HG03571 (cell line): Measurements from ENCODE around the gene CYP1A2.
"Not testable (repeated sequence)": the region's sequence is repeated elsewhere in the genome, so short reads cannot be mapped to it uniquely, and the experiment has no call there.

Experiments used
- ATAC-seq: cut with Tn5 transposase; IDR thresholded peaks from one replicate; pipeline ENCODE4 v1.9.1; 2021; ENCODE audit not compliant: unreplicated experiment

The CYP1A2 gene

GRCh38 chr15:74776821-74777768 lies 28.4 kb downstream of the CYP1A2 start:
- peak; percentile 40 for ATAC-seq

GRCh38 chr15:74777769-74778598 lies 29.3 kb downstream of the CYP1A2 start:
- ATAC-seq, result no peak

DNA sequence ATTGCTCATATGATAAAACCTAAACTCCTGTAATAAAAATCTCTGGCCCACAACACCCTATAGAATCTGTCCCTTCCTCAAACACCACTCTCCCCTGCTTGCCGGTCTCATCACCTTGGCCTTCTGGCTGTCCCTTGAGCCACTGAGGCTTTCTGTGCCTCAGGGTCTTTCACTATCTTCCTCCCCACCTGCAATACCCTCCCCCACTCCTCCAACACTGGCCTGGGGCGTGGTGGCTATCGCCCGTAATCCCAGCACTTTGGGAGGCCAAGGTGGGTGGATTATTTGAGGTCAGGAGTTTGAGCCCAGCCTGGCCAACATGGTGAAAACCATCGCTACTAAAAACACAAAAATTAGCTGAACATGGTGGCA lies 29.9 kb downstream of the CYP1A2 start:
- no peak for ATAC-seq

GRCh38 chr15:74779162-74779648 lies 30.6 kb downstream of the CYP1A2 start:
- no peak for ATAC-seq

- ATAC-seq, result no peak
Observed at GRCh38 chr15:74780523-74781430, 32.1 kb downstream of the CYP1A2 start.

DNA sequence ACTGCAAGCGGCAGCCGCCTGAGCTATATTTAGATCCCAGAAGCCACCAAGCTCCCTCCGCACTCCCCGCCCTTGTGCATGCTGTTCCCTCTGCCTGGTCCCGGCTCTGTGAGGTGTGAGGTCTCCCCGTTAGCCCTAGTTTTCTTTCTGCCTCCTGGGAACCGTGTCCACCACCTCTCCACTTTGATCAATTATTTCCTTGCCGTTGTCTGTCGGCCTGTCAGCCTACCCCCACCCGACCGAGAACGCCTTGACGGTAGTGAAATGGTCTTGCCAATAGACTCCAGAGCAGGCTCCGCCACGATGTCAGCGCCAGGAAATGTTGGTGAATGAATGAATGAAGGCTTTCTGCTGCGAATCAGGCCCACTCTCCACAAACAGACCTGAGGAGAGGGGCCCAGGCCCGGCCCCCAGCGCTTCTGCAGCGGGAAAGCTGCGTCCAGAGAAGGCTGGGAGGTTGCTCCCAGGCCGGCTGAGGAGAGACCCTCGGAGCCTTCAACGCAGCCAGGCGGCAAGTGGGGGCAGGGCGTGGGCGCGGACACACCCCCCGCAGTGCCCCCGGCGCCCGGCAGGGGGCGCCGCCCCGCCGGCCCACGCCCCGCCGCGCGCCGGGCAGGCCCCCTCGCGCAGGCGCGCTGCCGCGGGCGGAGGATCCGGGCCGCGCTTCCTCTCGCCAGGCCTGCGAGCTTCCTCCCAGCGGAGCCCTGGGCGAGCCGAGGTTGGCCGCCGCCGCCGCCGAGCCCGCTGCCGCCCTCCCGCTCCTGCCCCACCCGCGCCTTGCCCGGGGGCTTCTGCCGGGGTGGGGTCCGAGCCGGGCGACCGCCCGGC lies 33.0 kb downstream of the CYP1A2 start, which contains the start of gene CSK:
Gene CSK, plus strand, starts transcription at position 650 of the 828 bp plus-strand sequence. CDS start 16,218 bp downstream, outside the sequence.
- peak; percentile 29 for ATAC-seq

DNA sequence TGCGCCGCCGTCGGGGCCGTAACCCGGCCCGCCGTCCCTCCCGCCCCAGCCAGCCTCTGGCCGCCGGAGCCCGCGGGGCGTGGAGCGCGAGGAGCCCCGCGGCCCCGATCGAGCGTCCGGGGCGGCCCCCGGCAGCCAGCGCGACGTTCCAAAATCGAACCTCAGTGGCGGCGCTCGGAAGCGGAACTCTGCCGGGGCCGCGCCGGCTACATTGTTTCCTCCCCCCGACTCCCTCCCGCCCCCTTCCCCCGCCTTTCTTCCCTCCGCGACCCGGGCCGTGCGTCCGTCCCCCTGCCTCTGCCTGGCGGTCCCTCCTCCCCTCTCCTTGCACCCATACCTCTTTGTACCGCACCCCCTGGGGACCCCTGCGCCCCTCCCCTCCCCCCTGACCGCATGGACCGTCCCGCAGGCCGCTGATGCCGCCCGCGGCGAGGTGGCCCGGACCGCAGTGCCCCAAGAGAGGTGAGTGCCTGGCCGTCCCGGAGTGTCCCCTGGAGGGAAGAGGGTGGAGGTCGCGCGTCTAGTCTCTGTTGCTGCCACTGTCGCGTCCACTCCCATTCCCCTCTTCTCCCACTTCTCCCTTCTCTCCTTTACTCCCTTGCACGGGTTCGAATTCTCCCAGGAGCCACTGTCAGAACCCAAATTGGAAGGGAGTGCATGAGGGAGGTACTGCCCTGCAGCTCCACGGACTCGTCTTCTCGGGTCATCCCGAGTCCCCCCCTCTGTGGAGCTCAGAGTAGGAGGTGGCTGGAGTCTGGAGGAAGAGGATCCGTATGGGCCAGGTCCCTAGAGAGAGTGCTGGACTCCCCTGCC lies 33.8 kb downstream of the CYP1A2 start:
- ATAC-seq, result peak; percentile 6

- ATAC-seq, result no peak
Observed at GRCh38 chr15:74783072-74783807, 34.6 kb downstream of the CYP1A2 start.

DNA sequence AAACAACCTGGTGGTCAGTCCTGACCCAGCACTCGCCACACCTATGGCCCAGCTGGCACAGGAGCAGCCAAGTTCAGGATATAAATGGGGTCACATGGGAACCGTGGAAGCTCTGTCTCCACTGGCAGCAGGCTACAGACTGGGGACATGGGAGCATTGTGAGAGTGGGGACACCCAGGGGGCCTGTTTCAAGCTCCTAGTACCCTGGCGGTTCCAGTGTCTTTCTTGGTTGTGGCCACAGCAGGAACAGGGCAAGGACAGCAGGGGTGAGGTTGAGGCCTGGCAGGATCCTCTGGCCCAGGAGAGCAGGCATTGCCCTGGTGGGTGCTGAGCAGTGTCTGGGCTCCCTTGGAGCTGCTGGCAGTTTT lies 35.1 kb downstream of the CYP1A2 start:
- no peak for ATAC-seq

- ATAC-seq, result no peak
Observed at GRCh38 chr15:74784426-74785193, 36.0 kb downstream of the CYP1A2 start.

DNA sequence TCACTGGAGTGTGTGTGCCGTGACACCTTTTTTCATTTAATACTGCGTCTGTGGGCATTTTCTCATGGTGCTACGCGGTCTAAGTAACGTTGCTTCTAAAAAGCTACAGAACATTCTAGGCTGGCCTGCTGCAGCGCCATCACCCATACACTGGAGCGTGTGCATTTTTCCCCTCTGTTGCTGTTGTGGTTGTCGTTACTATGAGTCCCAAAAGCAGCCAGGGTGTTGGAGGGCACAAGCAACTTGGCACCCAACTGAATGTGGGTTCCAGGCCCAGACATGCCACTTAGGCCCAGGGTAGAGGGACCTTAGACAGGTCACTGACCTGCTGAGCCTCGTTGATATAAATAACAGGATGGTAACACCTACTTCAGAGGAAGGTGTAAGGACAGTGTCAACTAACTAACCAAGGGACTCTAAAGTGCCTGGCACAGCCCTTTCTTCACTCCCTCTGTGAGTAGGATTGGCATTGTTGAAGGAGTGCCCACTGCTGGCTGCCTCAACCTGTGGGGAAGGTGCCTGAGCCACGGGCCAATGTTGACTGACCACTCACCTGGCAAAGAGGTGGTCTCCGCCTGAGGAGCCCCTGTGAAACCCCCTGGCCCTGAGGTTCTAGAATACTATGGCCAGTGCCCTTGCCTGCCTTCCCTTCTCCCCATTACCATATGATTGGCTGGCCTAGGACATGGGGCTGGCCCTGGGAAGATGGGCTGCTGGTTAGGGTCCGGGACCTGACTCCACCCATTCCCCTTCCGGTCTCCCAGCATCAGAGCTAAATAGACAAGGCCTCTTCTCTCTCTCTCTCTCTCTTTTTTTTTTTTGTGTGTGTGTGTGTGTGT lies 36.8 kb downstream of the CYP1A2 start:
- ATAC-seq, result no peak

DNA sequence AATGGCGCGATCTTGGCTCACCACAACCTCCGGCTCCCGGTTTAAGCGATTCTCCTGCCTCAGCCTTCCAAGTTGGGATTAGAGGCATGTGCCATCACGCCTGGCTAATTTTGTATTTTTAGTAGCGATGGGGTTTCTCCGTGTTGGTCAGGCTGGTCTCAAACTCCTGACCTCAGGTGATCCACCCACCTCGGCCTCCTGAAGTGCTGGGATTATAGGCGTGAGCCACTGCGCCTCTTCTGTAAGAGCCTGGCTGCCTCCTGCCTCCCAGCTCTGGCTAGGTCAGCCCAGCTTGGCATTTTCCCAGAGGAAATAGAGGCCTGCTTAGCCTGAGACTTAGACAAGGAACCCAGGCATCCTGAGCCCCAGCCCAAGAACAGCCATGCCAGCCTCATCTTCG lies 37.4 kb downstream of the CYP1A2 start:
- not testable (repeated sequence) for ATAC-seq

GRCh38 chr15:74786551-74787165 lies 38.0 kb downstream of the CYP1A2 start:
- ATAC-seq, result no peak

DNA sequence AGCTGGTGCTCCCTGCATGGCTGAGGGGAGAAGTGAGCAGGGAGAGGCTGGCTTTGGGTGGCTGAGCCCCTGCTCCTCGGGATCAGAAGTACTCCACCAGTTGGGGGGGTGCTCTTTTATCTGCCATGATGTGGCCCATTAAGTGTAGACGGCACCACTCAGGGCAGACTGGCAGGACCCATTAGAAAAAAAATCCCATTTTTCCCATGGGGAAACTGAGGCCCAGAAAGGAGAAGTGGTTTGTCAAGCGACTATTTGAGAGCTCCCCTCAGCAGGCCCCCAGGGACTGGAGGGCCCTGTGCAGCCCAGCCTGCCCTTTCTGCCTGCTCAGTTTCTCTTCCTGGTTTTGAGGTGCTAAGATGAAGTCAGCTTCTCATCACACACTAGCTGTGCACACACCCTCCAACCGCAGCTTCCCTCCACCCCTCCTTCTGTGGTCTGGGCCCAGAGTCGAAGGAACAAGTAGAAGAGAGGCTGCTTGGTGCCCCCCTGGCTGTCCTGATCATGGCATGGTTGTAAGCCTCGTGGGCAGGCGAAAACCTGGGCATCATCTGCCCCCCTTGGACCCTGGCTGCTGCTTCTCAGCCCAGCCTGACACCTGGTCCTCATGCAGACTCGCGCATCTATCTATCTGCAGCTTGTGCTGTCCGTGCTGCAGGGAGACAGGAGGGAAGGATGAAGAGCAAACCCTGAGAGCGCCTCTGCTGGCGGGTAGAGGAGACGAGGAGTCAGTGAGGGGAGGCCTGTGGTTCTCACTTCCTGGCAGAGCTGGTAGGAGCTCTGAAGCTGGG lies 38.8 kb downstream of the CYP1A2 start:
- peak; percentile 31 for ATAC-seq

- ATAC-seq, result no peak
Observed at GRCh38 chr15:74788042-74788682, 39.5 kb downstream of the CYP1A2 start.
